Hepatocyte (in vitro differentiated cells): ENCODE measurements around the gene KRT81. TPM values are rescaled to one million over a fixed set of nuclear protein-coding genes. Genes with fewer than 3 reads are reported as not detected.

Experiments used
- DNase-seq: peaks from one replicate; pipeline ENCODE4 v3.0.0-alpha.2; 2016; ENCODE audit warnings: low spot score
- H2AFZ ChIP-seq: fragments of 200-600 bp; sonication (generic); 2 replicates; pipeline ENCODE4 v1.6.0; 2016; ENCODE audit warnings: antibody characterized with exemption, mild to moderate bottlenecking
- H3K27ac ChIP-seq: fragments of 200-600 bp; sonication (generic); 2 replicates; pipeline ENCODE4 v1.5.1; 2016; ENCODE audit warnings: mild to moderate bottlenecking
- H3K27me3 ChIP-seq: fragments of 200-600 bp; sonication (generic); 2 replicates; pipeline ENCODE4 v1.6.1; 2016
- H3K36me3 ChIP-seq: fragments of 200-600 bp; sonication (generic); replicated peaks from 2 replicates; pipeline ENCODE4 v1.5.1; 2016; ENCODE audit warnings: low read depth; ENCODE audit not compliant: insufficient read depth
- H3K4me1 ChIP-seq: fragments of 200-600 bp; sonication (generic); 2 replicates; pipeline ENCODE4 v1.5.1; 2016; ENCODE audit warnings: mild to moderate bottlenecking, moderate library complexity; ENCODE audit not compliant: insufficient read depth
- H3K4me2 ChIP-seq: fragments of 200-600 bp; sonication (generic); 2 replicates; pipeline ENCODE4 v1.6.0; 2016
- H3K4me3 ChIP-seq: fragments of 200-600 bp; sonication (generic); 2 replicates; pipeline ENCODE4 v1.5.1; 2016; ENCODE audit warnings: mild to moderate bottlenecking
- H3K79me2 ChIP-seq: fragments of 200-600 bp; sonication (generic); 2 replicates; pipeline ENCODE4 v1.6.0; 2017; ENCODE audit warnings: mild to moderate bottlenecking
- H3K9me2 ChIP-seq: fragments of 200-600 bp; sonication (generic); replicated peaks from 2 replicates; pipeline ENCODE4 v1.6.0; 2017; ENCODE audit warnings: mild to moderate bottlenecking; ENCODE audit not compliant: insufficient read depth
- H3K9me3 ChIP-seq: fragments of 200-600 bp; sonication (generic); 2 replicates; pipeline ENCODE4 v1.5.1; 2016; ENCODE audit warnings: low read depth, mild to moderate bottlenecking
- H4K20me1 ChIP-seq: fragments of 200-600 bp; sonication (generic); 2 replicates; pipeline ENCODE4 v1.6.0; 2016; ENCODE audit warnings: mild to moderate bottlenecking; ENCODE audit not compliant: insufficient read depth, poor library complexity, severe bottlenecking
- CTCF ChIP-seq: fragments of 200-600 bp; sonication (generic); IDR thresholded peaks from 2 replicates; pipeline ENCODE4 v1.5.1; 2016; ENCODE audit warnings: antibody characterized with exemption, mild to moderate bottlenecking; ENCODE audit not compliant: poor library complexity
- EZH2 ChIP-seq: fragments of 200-600 bp; sonication (generic); IDR thresholded peaks from 2 replicates; pipeline ENCODE4 v1.6.1; 2016; ENCODE audit warnings: antibody characterized with exemption, mild to moderate bottlenecking, borderline replicate concordance
- EZH2phosphoT487 ChIP-seq: fragments of 200-600 bp; sonication (generic); IDR thresholded peaks from one replicate; pipeline ENCODE4 v1.6.1; 2018; ENCODE audit warnings: antibody characterized with exemption, mild to moderate bottlenecking, low read depth, moderate library complexity; ENCODE audit not compliant: unreplicated experiment, severe bottlenecking
- WGBS: methylation state at CpG from one replicate; pipeline ENCODE4 v1.1.6; 2016; ENCODE audit warnings: low lambda C conversion rate; ENCODE audit errors: missing lambda C conversion rate; 5-methylcytosine and 5-hydroxymethylcytosine counted together
- polyA plus RNA-seq: library from polyadenylated mRNA; unstranded; fragments of >200 nt; fragmentation: Nextera tagmentation; extraction: Ambion mirVana; gene quantifications from 2 replicates; pipeline ENCODE4 v1.2.1, GENCODE V29; 2016
- total RNA-seq: library from RNA; depleted of rRNA; stranded (reverse); fragments of >200 nt; gene quantifications from 2 replicates; pipeline ENCODE4 v1.2.3, GENCODE V29; 2014

The KRT81 gene
- total and polyA plus RNA-seq, 2 experiments from 2014 or later, result not detected

GRCh38 chr12:52319097-52319496 is 27.8 kb upstream of the KRT81 start:
- H3K36me3 ChIP-seq, result no peaks in the 10 kb centered on the region
- no peaks in the 10 kb centered on the region for H3K79me2 ChIP-seq
- WGBS, result 78% methylated on average over 11 of the region's 11 CpGs
- H3K27me3 ChIP-seq, result peaks cover 4% of the 10 kb centered on the region
- no peaks in the 10 kb centered on the region for H3K9me2 ChIP-seq
- H3K4me3 ChIP-seq, result no peak overlapping the region
- H4K20me1 ChIP-seq, result no peaks in the 10 kb centered on the region
- no peaks in the 10 kb centered on the region for H3K9me3 ChIP-seq
- H3K4me2 ChIP-seq, result no peak overlapping the region
- no peak overlapping the region for H2AFZ ChIP-seq
- H3K4me1 ChIP-seq, result no peaks in the 10 kb centered on the region
- no peak overlapping the region for H3K27ac ChIP-seq
- TF ChIP-seq EZH2phosphoT487 (no peak), CTCF (peak; percentile 13)
- DNase-seq, result no peak

- no peak for TF ChIP-seq EZH2
- no peak for TF ChIP-seq EZH2phosphoT487
- TF ChIP-seq CTCF, result no peak
- H3K4me2 ChIP-seq, result no peak overlapping the region
- H3K9me2 ChIP-seq, result no peaks in the 10 kb centered on the region
- no peaks in the 10 kb centered on the region for H4K20me1 ChIP-seq
- no peak overlapping the region for H3K27ac ChIP-seq
- H3K4me3 ChIP-seq, result no peak overlapping the region
- no peaks in the 10 kb centered on the region for H3K9me3 ChIP-seq
- no peak for DNase-seq
- no peaks in the 10 kb centered on the region for H3K36me3 ChIP-seq
- no peaks in the 10 kb centered on the region for H3K79me2 ChIP-seq
- WGBS, result 91% methylated on average over 11 of the region's 11 CpGs
- H2AFZ ChIP-seq, result no peak overlapping the region
- no peaks in the 10 kb centered on the region for H3K4me1 ChIP-seq
- H3K27me3 ChIP-seq, result peaks cover 4% of the 10 kb centered on the region
Observed at GRCh38 chr12:52318241-52318990, 27.1 kb upstream of the KRT81 start.

- Histone ChIP-seq H3K27me3 (no peaks in the 10 kb centered on the region), H3K79me2 (no peaks in the 10 kb centered on the region), H4K20me1 (no peaks in the 10 kb centered on the region), H3K4me1 (no peaks in the 10 kb centered on the region), H2AFZ (no peak overlapping the region), H3K4me2 (no peak overlapping the region), H3K9me3 (no peaks in the 10 kb centered on the region), H3K27ac (no peak overlapping the region), H3K9me2 (no peaks in the 10 kb centered on the region), H3K36me3 (no peaks in the 10 kb centered on the region), H3K4me3 (no peak overlapping the region)
- 93% methylated on average over 12 of the region's 12 CpGs for WGBS
- TF ChIP-seq EZH2phosphoT487, result no peak
- TF ChIP-seq EZH2, result no peak
- TF ChIP-seq CTCF, result no peak
- DNase-seq, result no peak
Observed at GRCh38 chr12:52317468-52318052, 26.2 kb upstream of the KRT81 start.
